GM23338 (cell line): ENCODE results near the gene ABHD15. TPM values are rescaled to one million over a fixed set of nuclear protein-coding genes. Genes with fewer than 3 reads are reported as not detected.

Source experiments
- CREB1 ChIP-seq: fragments of 250-450 bp; sonication (Bioruptor Pico); IDR thresholded peaks from 2 replicates; pipeline ENCODE4 v1.5.0; 2020; ENCODE audit warnings: low read depth, mild to moderate bottlenecking, moderate library complexity
- EZH2 ChIP-seq: fragments of 200-600 bp; sonication (generic); IDR thresholded peaks from one replicate; pipeline ENCODE4 v1.8.0; 2017; ENCODE audit warnings: antibody characterized with exemption, mild to moderate bottlenecking, low read depth; ENCODE audit not compliant: unreplicated experiment
- JUNB ChIP-seq: IDR thresholded peaks from one replicate; pipeline ENCODE4 v1.6.1; 2016; ENCODE audit warnings: antibody characterized with exemption; ENCODE audit not compliant: unreplicated experiment
- POLR2AphosphoS5 ChIP-seq: IDR thresholded peaks from 2 replicates; pipeline ENCODE4 v1.6.1; 2016; ENCODE audit warnings: antibody characterized with exemption, low read depth
- STAT1 ChIP-seq: IDR thresholded peaks from one replicate; pipeline ENCODE4 v1.6.1; 2016; ENCODE audit warnings: antibody characterized with exemption; ENCODE audit not compliant: unreplicated experiment
- ZNF114 ChIP-seq: fragments of 250-450 bp; sonication (Bioruptor Pico); IDR thresholded peaks from 2 replicates; pipeline ENCODE4 v1.5.0; 2020; ENCODE audit warnings: mild to moderate bottlenecking, moderate library complexity
- ZNF462 ChIP-seq: fragments of 250-450 bp; sonication (Bioruptor Pico); IDR thresholded peaks from 2 replicates; pipeline ENCODE4 v1.5.0; 2020; ENCODE audit warnings: mild to moderate bottlenecking, moderate library complexity
- polyA plus RNA-seq: library from polyadenylated mRNA; unstranded; fragments of >200 nt; fragmentation: Nextera tagmentation; extraction: Ambion mirVana; gene quantifications from 2 replicates; pipeline ENCODE4 v1.2.1, GENCODE V29; 2016
- total RNA-seq: library from RNA; depleted of rRNA; stranded (reverse); fragments of >200 nt; shearing (Covaris generic); gene quantifications from 2 replicates; pipeline ENCODE4 v1.2.3, GENCODE V29; 2014
- TF ChIP-seq, protein P1 (sequence below), 2 experiments: fragments of 200-600 bp in 1 of 2; sonication (generic) in 1 of 2; conservative IDR thresholded peaks; 2 replicates each; pipeline versions ENCODE4 v1.5.1 to v1.6.1; 2016 to 2017; ENCODE audit warnings: antibody characterized with exemption in 2 of 2, low read depth in 2 of 2, mild to moderate bottlenecking in 2 of 2, moderate library complexity in 1 of 2

The ABHD15 gene
- total and polyA plus RNA-seq, 2 experiments from 2014 or later, result 0.27 to 2.5 TPM

DNA sequence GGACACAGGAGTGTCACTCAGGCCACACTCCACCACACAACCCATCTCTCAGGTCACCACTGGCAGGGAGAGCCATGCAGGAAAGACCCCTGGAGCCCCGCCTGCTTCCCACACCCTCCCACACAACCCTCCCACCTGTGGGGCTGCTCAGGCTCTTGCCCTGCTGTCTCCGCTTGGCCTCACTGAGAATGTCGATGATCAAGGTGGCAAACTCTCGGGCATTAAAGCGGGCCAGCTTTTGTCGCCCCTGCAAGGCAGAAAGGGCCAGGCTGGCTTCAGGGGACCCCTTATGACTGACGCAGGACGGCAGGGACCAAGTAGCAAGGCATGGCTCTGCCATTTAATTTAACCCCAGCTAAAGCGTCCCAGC, 10.1 kb upstream of the ABHD15 start (continued):
- TF ChIP-seq, protein P1, sequence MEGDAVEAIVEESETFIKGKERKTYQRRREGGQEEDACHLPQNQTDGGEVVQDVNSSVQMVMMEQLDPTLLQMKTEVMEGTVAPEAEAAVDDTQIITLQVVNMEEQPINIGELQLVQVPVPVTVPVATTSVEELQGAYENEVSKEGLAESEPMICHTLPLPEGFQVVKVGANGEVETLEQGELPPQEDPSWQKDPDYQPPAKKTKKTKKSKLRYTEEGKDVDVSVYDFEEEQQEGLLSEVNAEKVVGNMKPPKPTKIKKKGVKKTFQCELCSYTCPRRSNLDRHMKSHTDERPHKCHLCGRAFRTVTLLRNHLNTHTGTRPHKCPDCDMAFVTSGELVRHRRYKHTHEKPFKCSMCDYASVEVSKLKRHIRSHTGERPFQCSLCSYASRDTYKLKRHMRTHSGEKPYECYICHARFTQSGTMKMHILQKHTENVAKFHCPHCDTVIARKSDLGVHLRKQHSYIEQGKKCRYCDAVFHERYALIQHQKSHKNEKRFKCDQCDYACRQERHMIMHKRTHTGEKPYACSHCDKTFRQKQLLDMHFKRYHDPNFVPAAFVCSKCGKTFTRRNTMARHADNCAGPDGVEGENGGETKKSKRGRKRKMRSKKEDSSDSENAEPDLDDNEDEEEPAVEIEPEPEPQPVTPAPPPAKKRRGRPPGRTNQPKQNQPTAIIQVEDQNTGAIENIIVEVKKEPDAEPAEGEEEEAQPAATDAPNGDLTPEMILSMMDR (conservative IDR thresholded peaks at IDR 0.05; ENCODE audit: low read depth in 2 of 2), result no peak
- TF ChIP-seq ZNF462 (CRISPR knock-in tag), result no peak
- no peak for TF ChIP-seq CREB1
- no peak for TF ChIP-seq ZNF114
- TF ChIP-seq JUNB, result no peak
- TF ChIP-seq STAT1, result no peak
- TF ChIP-seq POLR2AphosphoS5, result no peak
- no peak for TF ChIP-seq EZH2
